ENCODE measurements around the gene SLC26A8. TPM values are rescaled to one million over a fixed set of nuclear protein-coding genes. Genes with fewer than 3 reads are reported as not detected.

The SLC26A8 gene
- total and polyA plus RNA-seq, 4 donors: 0.03 to 0.33 (median 0.18) TPM

GRCh38 chr6:36050947-36051710, 26.7 kb upstream of the SLC26A8 start:
- no peak for DNase-seq (ENCODE audit: low spot score)
- 92% methylated on average over 16 of the region's 16 CpGs for whole genome bisulfite sequencing
- Histone ChIP-seq H3K4me3 (ENCODE audit: low read depth in 1 of 3, low read length in 3 of 3) (no peak overlapping the region), H3K4me1 (ENCODE audit: control insufficient read depth in 4 of 4, insufficient read depth in 4 of 4, low read length in 3 of 4) (peaks cover 0 to 9% (median 3%) of the 10 kb centered on the region in 4 donors), H3K9me3 (ENCODE audit: control insufficient read depth in 4 of 4, low read length in 3 of 4) (no peaks in the 10 kb centered on the region), H3K27me3 (ENCODE audit: control insufficient read depth in 4 of 4, insufficient read depth in 4 of 4, low read length in 3 of 4) (no peaks in the 10 kb centered on the region), H3K27ac (ENCODE audit: low read depth in 1 of 2, low read length in 2 of 2) (no peak overlapping the region), H3K9ac (ENCODE audit: low read depth in 1 of 2, low read length in 2 of 2) (no peak overlapping the region), H3K36me3 (ENCODE audit: control insufficient read depth in 4 of 4, insufficient read depth in 3 of 4, low read depth in 1 of 4, low read length in 3 of 4) (peaks cover 2 to 10% (median 5%) of the 10 kb centered on the region in 4 donors)
- TF ChIP-seq JUND (IDR thresholded peaks at IDR 0.05) (no peak), YY1 (IDR thresholded peaks at IDR 0.05) (no peak), REST (IDR thresholded peaks at IDR 0.05) (no peak), MAX (IDR thresholded peaks at IDR 0.05) (no peak), EGR1 (IDR thresholded peaks at IDR 0.05; ENCODE audit: low read depth in 2 of 2) (no peak), ATF3 (IDR thresholded peaks at IDR 0.05) (no peak), RAD21 (IDR thresholded peaks at IDR 0.05) (no peak), HNF4G (IDR thresholded peaks at IDR 0.05) (no peak), ZBTB33 (IDR thresholded peaks at IDR 0.05) (no peak), FOXA1 (IDR thresholded peaks at IDR 0.05) (no peak), HNF4A (conservative IDR thresholded peaks at IDR 0.05) (no peak), GABPA (IDR thresholded peaks at IDR 0.05 in 1 of 2, conservative IDR thresholded peaks at IDR 0.05 in 1 of 2) (no peak)

GRCh38 chr6:36050305-36050704, 25.9 kb upstream of the SLC26A8 start:
- TF ChIP-seq FOXA2 (IDR thresholded peaks at IDR 0.05) (no peak), ATF3 (IDR thresholded peaks at IDR 0.05) (no peak), NR2F2 (IDR thresholded peaks at IDR 0.05) (no peak), REST (IDR thresholded peaks at IDR 0.05) (no peak), FOXA1 (IDR thresholded peaks at IDR 0.05) (no peak), GABPA (IDR thresholded peaks at IDR 0.05 in 1 of 2, conservative IDR thresholded peaks at IDR 0.05 in 1 of 2) (no peak), SP1 (IDR thresholded peaks at IDR 0.05) (no peak), HNF4A (conservative IDR thresholded peaks at IDR 0.05) (no peak), JUND (IDR thresholded peaks at IDR 0.05) (no peak), YY1 (IDR thresholded peaks at IDR 0.05) (no peak), ZBTB33 (IDR thresholded peaks at IDR 0.05) (no peak), MAX (IDR thresholded peaks at IDR 0.05) (no peak)
- Histone ChIP-seq H3K9me3 (ENCODE audit: control insufficient read depth in 4 of 4, low read length in 3 of 4) (no peaks in the 10 kb centered on the region), H3K27me3 (ENCODE audit: control insufficient read depth in 4 of 4, insufficient read depth in 4 of 4, low read length in 3 of 4) (no peaks in the 10 kb centered on the region), H3K4me3 (ENCODE audit: low read depth in 1 of 3, low read length in 3 of 3) (no peak overlapping the region), H3K36me3 (ENCODE audit: control insufficient read depth in 4 of 4, insufficient read depth in 3 of 4, low read depth in 1 of 4, low read length in 3 of 4) (peaks cover 2 to 10% (median 5%) of the 10 kb centered on the region in 4 donors), H3K27ac (ENCODE audit: low read depth in 1 of 2, low read length in 2 of 2) (no peak overlapping the region), H3K9ac (ENCODE audit: low read depth in 1 of 2, low read length in 2 of 2) (no peak overlapping the region), H3K4me1 (ENCODE audit: control insufficient read depth in 4 of 4, insufficient read depth in 4 of 4, low read length in 3 of 4) (peaks cover 0 to 7% (median 2%) of the 10 kb centered on the region in 4 donors)
- no peak for DNase-seq (ENCODE audit: low spot score)
- WGBS: 62% methylated on average over 1 of the region's 1 CpG

Data from liver (tissue), 9 donors.